Sigmoid colon (tissue), 7 donors: Measurements from ENCODE around the gene TMEM222. TPM values are rescaled to one million over a fixed set of nuclear protein-coding genes. Genes with fewer than 3 reads are reported as not detected.

Source experiments
- DNase-seq: peaks from one replicate; pipeline ENCODE4 v3.0.0-alpha.2; 2019
- H3K27ac ChIP-seq, 4 donors: fragments of 200-600 bp; sonication (generic); one replicate each; pipeline ENCODE4 v1.5.1; 2016 to 2019; ENCODE audit warnings: mild to moderate bottlenecking in 1 of 4
- H3K27me3 ChIP-seq, 3 donors: fragments of 200-600 bp; sonication (generic); one replicate each; pipeline ENCODE4 v1.5.1; 2019; ENCODE audit warnings: mild to moderate bottlenecking in 1 of 3
- H3K36me3 ChIP-seq, 4 donors: fragments of 200-600 bp; sonication (generic); one replicate each; pipeline ENCODE4 v1.5.1; 2016 to 2019
- H3K4me1 ChIP-seq, 4 donors: fragments of 200-600 bp; sonication (generic); one replicate each; pipeline ENCODE4 v1.5.1; 2017 to 2019
- H3K4me3 ChIP-seq, 4 donors: fragments of 200-600 bp; sonication (generic); one replicate each; pipeline ENCODE4 v1.5.1; 2017 to 2019; ENCODE audit warnings: mild to moderate bottlenecking in 2 of 4, moderate library complexity in 1 of 4
- H3K9me3 ChIP-seq, 4 donors: fragments of 200-600 bp in 3 of 4; sonication (generic) in 3 of 4; one replicate each; pipeline versions ENCODE4 v1.5.1 to v1.6.1; 2013 to 2019
- EP300 ChIP-seq, 4 donors: sonication (generic); formaldehyde crosslinking; IDR thresholded peaks; one replicate each; pipeline ENCODE4 v1.6.1; 2017; ENCODE audit warnings: antibody characterized with exemption in 4 of 4
- POLR2A ChIP-seq, 2 donors: fragments of 450-650 bp; IDR thresholded peaks; one replicate each; pipeline ENCODE4 v1.6.1; 2016; ENCODE audit warnings: antibody characterized with exemption in 2 of 2, mild to moderate bottlenecking in 2 of 2, moderate library complexity in 2 of 2
- POLR2AphosphoS5 ChIP-seq, 4 donors: sonication (generic); formaldehyde crosslinking; IDR thresholded peaks; one replicate each; pipeline ENCODE4 v1.6.1; 2017; ENCODE audit warnings: antibody characterized with exemption in 4 of 4
- WGBS, 2 donors: extraction: QIAGEN DNeasy Blood & Tissue Kit; methylation state at CpG; one replicate each; pipeline ENCODE4 v1.1.7; 2013; 5-methylcytosine and 5-hydroxymethylcytosine counted together
- intact Hi-C: fragments of 100-400 bp; cut with DNase I; formaldehyde crosslinking; loops from one replicate; pipeline ENCODE4 v1.15.1; 2023
- polyA plus RNA-seq, 3 donors: library from polyadenylated mRNA; stranded (reverse); fragments of 200-250 nt; gene quantifications; one replicate each; pipeline ENCODE4 v1.2.3, GENCODE V29; 2013
- total RNA-seq, 4 donors: library from RNA; depleted of rRNA; stranded (reverse); fragments of >200 nt; gene quantifications; one replicate each; pipeline ENCODE4 v1.1.0, GENCODE V29; 2016
- TF ChIP-seq, protein P1 (sequence below), 4 experiments: fragments of 450-650 bp in 3 of 4; fragments of 200-600 bp in 1 of 4; IDR thresholded peaks; one replicate each; pipeline ENCODE4 v1.5.1; 2016 to 2019; ENCODE audit warnings: antibody characterized with exemption in 4 of 4, mild to moderate bottlenecking in 3 of 4, moderate library complexity in 2 of 4
- donor health status: healthy with polysubstance abuse.
- donor health status: Bipolar disorder and iron deficiency.
- donor health status: healthy.

TMEM222 gene
- total and polyA plus RNA-seq, 7 donors, result 15.7 to 46.9 (median 19.7) TPM

DNA sequence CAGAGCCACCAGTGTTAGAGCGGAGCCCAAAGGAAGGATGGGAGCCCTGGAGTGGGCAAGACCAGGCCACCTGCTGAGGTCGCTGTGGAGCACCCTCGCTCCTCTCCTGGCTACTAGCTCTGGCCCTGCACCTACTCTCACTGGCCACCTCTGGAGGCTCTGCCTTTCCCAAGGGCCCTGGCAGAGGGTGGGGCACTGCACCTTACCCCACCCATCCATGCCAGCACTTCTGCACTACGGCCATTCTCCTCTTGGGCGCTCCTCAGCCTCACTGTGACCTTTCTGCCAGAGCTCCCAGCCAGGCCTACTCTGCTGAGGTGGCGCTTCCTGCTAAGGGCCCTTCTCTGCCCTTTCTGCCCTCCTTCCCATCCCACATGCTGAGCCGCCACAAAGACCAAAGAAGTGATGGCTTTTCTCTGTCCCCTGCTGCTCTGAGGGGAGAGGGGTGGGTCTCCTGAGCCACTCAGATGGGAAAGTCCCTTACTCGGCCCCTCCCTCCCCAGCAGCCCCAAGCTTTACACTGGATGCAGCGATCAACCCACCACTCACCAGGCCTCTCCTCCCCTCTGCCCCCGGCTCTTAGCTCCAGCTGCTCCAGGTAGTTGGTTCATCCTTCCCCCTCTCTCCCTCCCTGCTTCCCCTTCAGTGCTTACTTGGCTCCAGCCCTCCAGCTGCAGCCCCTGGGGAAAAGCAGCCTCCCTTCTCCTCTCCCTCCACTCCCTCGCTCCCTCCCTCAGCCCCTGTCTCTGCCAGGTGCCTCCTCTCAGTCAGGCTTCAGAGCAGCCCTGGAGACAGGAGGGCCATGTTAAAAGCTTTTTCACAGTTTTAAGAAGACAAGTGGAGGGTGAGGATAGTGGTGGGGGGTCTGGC lies 14.8 kb upstream of the TMEM222 start:
- TF ChIP-seq POLR2AphosphoS5 (IDR thresholded peaks at IDR 0.05) (peak in 1 of 4 donors; percentile 7), POLR2A (IDR thresholded peaks at IDR 0.05) (no peak), EP300 (IDR thresholded peaks at IDR 0.05) (no peak)
- TF ChIP-seq, protein P1, sequence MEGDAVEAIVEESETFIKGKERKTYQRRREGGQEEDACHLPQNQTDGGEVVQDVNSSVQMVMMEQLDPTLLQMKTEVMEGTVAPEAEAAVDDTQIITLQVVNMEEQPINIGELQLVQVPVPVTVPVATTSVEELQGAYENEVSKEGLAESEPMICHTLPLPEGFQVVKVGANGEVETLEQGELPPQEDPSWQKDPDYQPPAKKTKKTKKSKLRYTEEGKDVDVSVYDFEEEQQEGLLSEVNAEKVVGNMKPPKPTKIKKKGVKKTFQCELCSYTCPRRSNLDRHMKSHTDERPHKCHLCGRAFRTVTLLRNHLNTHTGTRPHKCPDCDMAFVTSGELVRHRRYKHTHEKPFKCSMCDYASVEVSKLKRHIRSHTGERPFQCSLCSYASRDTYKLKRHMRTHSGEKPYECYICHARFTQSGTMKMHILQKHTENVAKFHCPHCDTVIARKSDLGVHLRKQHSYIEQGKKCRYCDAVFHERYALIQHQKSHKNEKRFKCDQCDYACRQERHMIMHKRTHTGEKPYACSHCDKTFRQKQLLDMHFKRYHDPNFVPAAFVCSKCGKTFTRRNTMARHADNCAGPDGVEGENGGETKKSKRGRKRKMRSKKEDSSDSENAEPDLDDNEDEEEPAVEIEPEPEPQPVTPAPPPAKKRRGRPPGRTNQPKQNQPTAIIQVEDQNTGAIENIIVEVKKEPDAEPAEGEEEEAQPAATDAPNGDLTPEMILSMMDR (IDR thresholded peaks at IDR 0.05), result no peak
- 80 to 85% methylated on average over 11 of the region's 11 CpGs for WGBS, 2 donors
- H3K36me3 ChIP-seq, result peaks cover 0 to 45% (median 27%) of the 10 kb centered on the region in 4 donors
- no peak overlapping the region for H3K27ac ChIP-seq
- no peaks in the 10 kb centered on the region for H3K4me1 ChIP-seq
- H3K4me3 ChIP-seq, result no peak overlapping the region
- intact Hi-C loops, result loop anchor here (10.0 kb wide), 1 partner anchor 188 kb away; the partner anchor contains the start of gene WASF2
- H3K9me3 ChIP-seq, result no peaks in the 10 kb centered on the region
- no peak for DNase-seq
- H3K27me3 ChIP-seq, result no peaks in the 10 kb centered on the region

DNA sequence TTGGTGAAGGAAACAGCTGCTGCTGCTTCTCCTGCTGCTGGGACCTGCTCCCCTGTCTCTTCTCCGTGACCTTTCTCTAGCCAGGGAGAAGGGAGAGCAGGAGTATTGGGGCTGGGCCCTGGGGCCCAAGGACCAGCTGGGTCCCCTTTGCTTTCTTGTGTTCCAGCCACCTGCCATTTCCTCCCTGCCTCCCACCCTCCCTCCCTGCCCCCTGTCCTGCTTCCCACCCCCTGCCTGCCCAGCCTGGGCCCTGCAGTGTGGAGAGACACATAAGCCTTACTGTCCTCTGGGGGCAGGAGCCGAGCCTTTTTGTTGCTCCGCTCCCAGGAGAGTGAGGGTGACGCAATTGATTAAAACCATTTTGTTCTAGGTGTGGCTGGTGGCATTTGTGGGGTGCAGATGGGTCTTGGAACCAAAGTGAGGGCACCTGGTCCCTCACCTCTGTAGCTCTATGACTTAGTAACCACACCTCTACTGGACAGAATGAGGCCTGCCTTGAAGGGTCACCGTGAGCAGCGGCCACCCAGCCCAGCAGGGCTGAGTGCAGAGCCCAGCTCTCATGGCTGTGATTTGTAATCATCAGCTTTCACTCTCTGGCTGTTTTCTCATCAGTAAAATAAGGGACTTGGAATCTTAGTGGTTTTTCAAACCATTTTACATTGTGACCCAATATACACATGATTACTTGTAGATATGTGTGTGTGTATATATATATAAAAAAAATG lies 13.9 kb upstream of the TMEM222 start:
- DNase-seq, result no peak
- 86 to 94% methylated on average over 6 of the region's 6 CpGs for WGBS, 2 donors
- Histone ChIP-seq H3K36me3 (peaks cover 0 to 36% (median 21%) of the 10 kb centered on the region in 4 donors), H3K27ac (no peak overlapping the region), H3K4me1 (no peaks in the 10 kb centered on the region), H3K27me3 (no peaks in the 10 kb centered on the region), H3K4me3 (no peak overlapping the region), H3K9me3 (no peaks in the 10 kb centered on the region)
- TF ChIP-seq, protein P1 (IDR thresholded peaks at IDR 0.05), result no peak
- TF ChIP-seq EP300 (IDR thresholded peaks at IDR 0.05) (no peak), POLR2AphosphoS5 (IDR thresholded peaks at IDR 0.05) (no peak), POLR2A (IDR thresholded peaks at IDR 0.05) (no peak)
- intact Hi-C loops, result loop anchor here (10.0 kb wide), 1 partner anchor 187 kb away; the partner anchor contains the start of gene WASF2

DNA sequence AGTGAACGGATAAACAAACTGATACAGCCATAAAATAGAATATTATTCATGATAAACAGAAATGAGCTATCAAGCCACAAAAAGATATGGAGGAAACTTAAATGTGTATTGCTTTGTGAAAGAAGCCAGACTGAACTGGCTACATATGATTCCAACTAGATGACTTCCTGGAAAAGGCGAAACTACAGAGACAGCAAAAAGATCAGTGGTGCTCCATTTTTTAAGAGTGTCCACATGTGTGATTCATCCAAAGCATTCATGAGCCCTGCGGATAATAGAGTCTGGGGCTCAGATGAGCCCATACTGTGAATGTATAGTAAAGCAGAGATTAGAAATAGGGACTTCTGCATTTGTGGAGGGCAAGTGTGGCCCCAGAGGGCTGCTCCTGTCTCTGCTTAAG lies 7.8 kb upstream of the TMEM222 start:
- peaks cover 0 to 3% (median 0%) of the 10 kb centered on the region in 4 donors for H3K36me3 ChIP-seq
- H3K4me1 ChIP-seq, result no peaks in the 10 kb centered on the region
- no peak overlapping the region for H3K4me3 ChIP-seq
- TF ChIP-seq POLR2A (IDR thresholded peaks at IDR 0.05) (no peak), EP300 (IDR thresholded peaks at IDR 0.05) (no peak), POLR2AphosphoS5 (IDR thresholded peaks at IDR 0.05) (no peak)
- TF ChIP-seq, protein P1 (IDR thresholded peaks at IDR 0.05), result no peak
- H3K9me3 ChIP-seq, result no peaks in the 10 kb centered on the region
- 50 to 75% methylated on average over 3 of the region's 3 CpGs for WGBS, 2 donors
- DNase-seq, result no peak
- intact Hi-C loops, result no loop called here
- no peaks in the 10 kb centered on the region for H3K27me3 ChIP-seq
- no peak overlapping the region for H3K27ac ChIP-seq

DNA sequence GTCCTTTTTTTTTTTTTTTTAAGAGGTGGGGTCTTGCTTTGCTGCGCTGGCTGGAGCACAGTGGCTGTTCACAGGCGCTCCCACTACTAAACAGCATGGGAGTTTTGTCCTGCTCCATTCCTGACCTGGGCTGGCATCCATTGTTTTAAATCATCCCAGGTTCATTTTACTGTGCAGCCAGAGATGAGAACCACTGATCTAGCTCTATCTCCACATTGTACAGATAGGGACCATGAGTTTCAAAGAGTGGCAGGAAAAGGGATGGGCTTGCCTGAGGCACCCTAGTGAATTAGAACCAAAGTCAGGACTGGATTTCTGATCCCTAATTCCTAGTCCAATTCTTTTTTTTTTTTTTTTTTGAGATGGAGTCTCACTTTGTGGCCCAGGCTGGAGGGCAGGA lies 7.2 kb upstream of the TMEM222 start:
- no peaks in the 10 kb centered on the region for H3K9me3 ChIP-seq
- DNase-seq, result no peak
- no peak overlapping the region for H3K4me3 ChIP-seq
- TF ChIP-seq, protein P1 (IDR thresholded peaks at IDR 0.05), result no peak
- no peak for TF ChIP-seq EP300 (IDR thresholded peaks at IDR 0.05)
- TF ChIP-seq POLR2AphosphoS5 (IDR thresholded peaks at IDR 0.05), result no peak
- TF ChIP-seq POLR2A (IDR thresholded peaks at IDR 0.05), result no peak
- whole genome bisulfite sequencing, 2 donors, result 26 to 56% methylated on average over 2 of the region's 2 CpGs
- no peaks in the 10 kb centered on the region for H3K27me3 ChIP-seq
- H3K4me1 ChIP-seq, result no peaks in the 10 kb centered on the region
- H3K36me3 ChIP-seq, result peaks cover 0 to 3% (median 0%) of the 10 kb centered on the region in 4 donors
- no peak overlapping the region for H3K27ac ChIP-seq
- intact Hi-C loops, result no loop called here
